AG09319 (cell line): ENCODE measurements around the gene AAR2.

Source experiments
- DNase-seq: peaks from one replicate; pipeline ENCODE4 v3.0.0-alpha.2; 2010; ENCODE audit warnings: low read depth; ENCODE audit errors: extremely low read depth
- CTCF ChIP-seq: IDR thresholded peaks from 2 replicates; pipeline ENCODE4 v1.5.1; 2011; ENCODE audit warnings: low read depth, mild to moderate bottlenecking, inconsistent platforms, low read length, moderate library complexity

The AAR2 gene

GRCh38 chr20:36235892-36236785 is at the start of gene AAR2:
TSS of gene AAR2 (plus strand) at chr20:36236478. CDS start at chr20:36239869, 3,391 bp downstream.
- peak; percentile 43 for DNase-seq

GRCh38 chr20:36193977-36194712 is 42.1 kb upstream of the AAR2 start:
- no peak for DNase-seq
- TF ChIP-seq CTCF, result no peak

More at GRCh38 chr20:36235892-36236785, at the start of gene AAR2:
- TF ChIP-seq CTCF, result no peak

GRCh38 chr20:36196676-36197075 is 39.6 kb upstream of the AAR2 start:
- DNase-seq, result no peak
- TF ChIP-seq CTCF, result no peak

GRCh38 chr20:36197271-36197670 is 39.0 kb upstream of the AAR2 start:
- DNase-seq, result no peak
- no peak for TF ChIP-seq CTCF

- peak; percentile 56 for DNase-seq
- peak; percentile 95 for TF ChIP-seq CTCF
Measured at GRCh38 chr20:36199345-36200257, 36.7 kb upstream of the AAR2 start.

GRCh38 chr20:36200451-36200850 is 35.8 kb upstream of the AAR2 start:
- no peak for TF ChIP-seq CTCF
- DNase-seq, result no peak
